Neural cell (in vitro differentiated cells): ENCODE results near the gene PROCA1. TPM values are rescaled to one million over a fixed set of nuclear protein-coding genes. Genes with fewer than 3 reads are reported as not detected.
"Not testable (repeated sequence)": the region's sequence is repeated elsewhere in the genome, so short reads cannot be mapped to it uniquely, and the experiment has no call there.

Experiments used
- H2AFZ ChIP-seq: fragments of 200-600, 300-800 bp; sonication (generic), shearing (Covaris generic); 2 replicates; pipeline ENCODE4 v1.6.0; 2014; ENCODE audit warnings: low read depth, mild to moderate bottlenecking, antibody characterized with exemption, low read length, moderate library complexity
- H3F3A ChIP-seq: fragments of 200-600 bp; shearing (Covaris generic); 2 replicates; pipeline ENCODE4 v1.6.1; 2016; ENCODE audit warnings: mild to moderate bottlenecking, moderate library complexity, mixed read lengths, antibody characterized with exemption, low read length; ENCODE audit not compliant: insufficient read depth, poor library complexity, severe bottlenecking
- H3K27ac ChIP-seq: fragments of 200-600, 300-800 bp; sonication (generic), shearing (Covaris generic); 2 replicates; pipeline ENCODE4 v1.5.1; 2014; ENCODE audit warnings: mild to moderate bottlenecking, low read length, moderate library complexity
- H3K27me3 ChIP-seq: fragments of 300-800, 200-600 bp; sonication (generic), shearing (Covaris generic); 2 replicates; pipeline ENCODE4 v1.6.0; 2014; ENCODE audit warnings: mild to moderate bottlenecking, low read depth, low read length, moderate library complexity; ENCODE audit not compliant: insufficient read depth
- H3K36me3 ChIP-seq: fragments of 300-800, 200-600 bp; sonication (generic), shearing (Covaris generic); 2 replicates; pipeline ENCODE4 v1.5.1; 2014; ENCODE audit warnings: mild to moderate bottlenecking, antibody characterized with exemption, low read length, moderate library complexity; ENCODE audit not compliant: insufficient read depth
- H3K4me2 ChIP-seq: fragments of 300-800, 200-600 bp; sonication (generic), shearing (Covaris generic); 2 replicates; pipeline ENCODE4 v1.6.0; 2014; ENCODE audit warnings: mild to moderate bottlenecking, low read length
- H3K4me3 ChIP-seq: fragments of 300-800, 200-600 bp; sonication (generic), shearing (Covaris generic); 2 replicates; pipeline ENCODE4 v1.5.1; 2014; ENCODE audit warnings: mild to moderate bottlenecking, low read length, moderate library complexity
- H3K79me2 ChIP-seq: fragments of 200-600 bp; shearing (Covaris generic); replicated peaks from 2 replicates; pipeline ENCODE4 v1.6.0; 2014; ENCODE audit warnings: mild to moderate bottlenecking, low read length, moderate library complexity; ENCODE audit not compliant: insufficient read depth
- H3K9ac ChIP-seq: fragments of 300-800, 200-600 bp; sonication (generic), shearing (Covaris generic); 2 replicates; pipeline ENCODE4 v1.6.1; 2016; ENCODE audit warnings: mild to moderate bottlenecking, low read length, mixed read lengths
- H3K9me2 ChIP-seq: fragments of 200-600 bp; shearing (Covaris generic); 2 replicates; pipeline ENCODE4 v1.6.1; 2016; ENCODE audit warnings: mild to moderate bottlenecking, low read length, mixed read lengths; ENCODE audit not compliant: insufficient read depth
- H3K9me3 ChIP-seq: fragments of 200-600, 300-800 bp; sonication (generic), shearing (Covaris generic); 2 replicates; pipeline ENCODE4 v1.6.1; 2016; ENCODE audit warnings: mild to moderate bottlenecking, mixed run types, low read length, moderate library complexity, mixed read lengths
- H4K20me1 ChIP-seq: fragments of 200-600 bp; shearing (Covaris generic); 2 replicates; pipeline ENCODE4 v1.6.1; 2016; ENCODE audit warnings: mild to moderate bottlenecking, mixed run types; ENCODE audit not compliant: insufficient read depth
- CTCF ChIP-seq: fragments of 450-650 bp; IDR thresholded peaks from 2 replicates; pipeline ENCODE4 v1.5.1; 2014; ENCODE audit warnings: antibody characterized with exemption, mild to moderate bottlenecking, moderate library complexity; ENCODE audit not compliant: poor library complexity, severe bottlenecking
- EP300 ChIP-seq: fragments of 450-650 bp; conservative IDR thresholded peaks from 2 replicates; pipeline ENCODE4 v1.6.1; 2014; ENCODE audit warnings: antibody characterized with exemption, mild to moderate bottlenecking, moderate library complexity; ENCODE audit not compliant: poor library complexity, severe bottlenecking
- EZH2 ChIP-seq: fragments of 200-600, 300-800 bp; shearing (Covaris generic), sonication (generic); IDR thresholded peaks from 2 replicates; pipeline ENCODE4 v1.6.1; 2014; ENCODE audit warnings: antibody characterized with exemption, low read length, borderline replicate concordance, mild to moderate bottlenecking; ENCODE audit not compliant: insufficient read depth, poor library complexity, severe bottlenecking
- MXI1 ChIP-seq: fragments of 450-650 bp; conservative IDR thresholded peaks from 2 replicates; pipeline ENCODE4 v1.6.1; 2014; ENCODE audit warnings: antibody characterized with exemption, mild to moderate bottlenecking; ENCODE audit not compliant: poor library complexity, severe bottlenecking
- POLR2AphosphoS5 ChIP-seq: IDR thresholded peaks from 2 replicates; pipeline ENCODE4 v1.6.1; 2012
- RAD21 ChIP-seq: fragments of 450-650 bp; conservative IDR thresholded peaks from 2 replicates; pipeline ENCODE4 v1.6.1; 2014; ENCODE audit warnings: antibody characterized with exemption, mild to moderate bottlenecking, moderate library complexity
- REST ChIP-seq: IDR thresholded peaks from 2 replicates; pipeline ENCODE4 v1.6.1; 2012; ENCODE audit warnings: borderline replicate concordance
- SMC3 ChIP-seq: fragments of 450-650 bp; conservative IDR thresholded peaks from 2 replicates; pipeline ENCODE4 v1.6.1; 2014; ENCODE audit warnings: antibody characterized with exemption, mild to moderate bottlenecking, moderate library complexity; ENCODE audit not compliant: poor library complexity
- TAF1 ChIP-seq: IDR thresholded peaks from 2 replicates; pipeline ENCODE4 v1.6.1; 2012; ENCODE audit warnings: low read depth
- polyA plus RNA-seq: library from polyadenylated mRNA; depleted of rRNA; stranded (reverse); fragments of >200 nt; gene quantifications from 2 replicates; pipeline ENCODE4 v1.2.3, GENCODE V29; 2014

PROCA1 gene
- polyA plus RNA-seq, 1 donor from 2014 or later, result 20.7 TPM

GRCh38 chr17:28735913-28736769 lies 24.5 kb upstream of the PROCA1 start:
- H3K4me2 ChIP-seq, H3F3A ChIP-seq, H3K9me3 ChIP-seq, H3K4me3 ChIP-seq, H4K20me1 ChIP-seq, H2AFZ ChIP-seq, H3K27ac ChIP-seq, H3K9ac ChIP-seq, H3K27me3 ChIP-seq, H3K36me3 ChIP-seq, H3K79me2 ChIP-seq, H3K9me2 ChIP-seq: not testable (repeated sequence)

GRCh38 chr17:28735242-28735722 lies 23.6 kb upstream of the PROCA1 start:
- H3K9ac ChIP-seq, result no peak overlapping the region
- no peaks in the 10 kb centered on the region for H4K20me1 ChIP-seq
- H3K27ac ChIP-seq, result no peak overlapping the region
- no peaks in the 10 kb centered on the region for H3K9me2 ChIP-seq
- no peaks in the 10 kb centered on the region for H3K9me3 ChIP-seq
- H3K4me3 ChIP-seq, result no peak overlapping the region
- H3F3A ChIP-seq, result no peaks in the 10 kb centered on the region
- no peaks in the 10 kb centered on the region for H3K79me2 ChIP-seq
- TF ChIP-seq EP300 (no peak), TAF1 (no peak), RAD21 (no peak), EZH2 (no peak), CTCF (no peak), POLR2AphosphoS5 (no peak), MXI1 (no peak), REST (no peak), SMC3 (no peak)
- H3K27me3 ChIP-seq, result no peaks in the 10 kb centered on the region
- no peak overlapping the region for H3K4me2 ChIP-seq
- no peak overlapping the region for H2AFZ ChIP-seq
- H3K36me3 ChIP-seq, result no peaks in the 10 kb centered on the region
